K562 (cell line): ENCODE measurements around the gene CDK14. TPM values are rescaled to one million over a fixed set of nuclear protein-coding genes. Genes with fewer than 3 reads are reported as not detected.

Experiments
- DNMT1 ChIP-seq: fragments of 450-650 bp; IDR thresholded peaks from 2 replicates; pipeline ENCODE4 v1.6.1; 2016; ENCODE audit warnings: antibody characterized with exemption, mild to moderate bottlenecking
- NKRF ChIP-seq: fragments of 450-650 bp; IDR thresholded peaks from 2 replicates; pipeline ENCODE4 v1.6.1; 2016; ENCODE audit warnings: borderline replicate concordance
- NR1H2 ChIP-seq: sonication (generic); formaldehyde crosslinking; IDR thresholded peaks from 2 replicates; pipeline ENCODE4 v1.4.0; 2020; ENCODE audit warnings: mild to moderate bottlenecking, missing genetic modification reagents
- TFE3 ChIP-seq: fragments of 450-650 bp; formaldehyde crosslinking; IDR thresholded peaks from 2 replicates; pipeline ENCODE4 v1.4.0; 2020; ENCODE audit warnings: mild to moderate bottlenecking, mixed read lengths
- UBTF ChIP-seq, 2 experiments: IDR thresholded peaks; 2 replicates each; pipeline ENCODE4 v1.6.1; 2012; ENCODE audit warnings: improper control_type of control experiment in 2 of 2, low read depth in 2 of 2, low read length in 2 of 2, borderline replicate concordance in 1 of 2
- ZNF174 ChIP-seq: fragments of 250-450 bp; sonication (Bioruptor Pico); IDR thresholded peaks from 2 replicates; pipeline ENCODE4 v1.4.0; 2020; ENCODE audit warnings: mild to moderate bottlenecking
- polyA plus RNA-seq, 8 experiments: library from polyadenylated mRNA; depleted of rRNA in 4 of 8; stranded (reverse) in 5 of 8; unstranded in 3 of 8; fragments of >200 nt; fragmentation: Nextera tagmentation in 2 of 8; fragmentation: Illumina TruSeq in 1 of 8; extraction: Ambion mirVana in 2 of 8; extraction: Trizol in 1 of 8; gene quantifications; 2 replicates each; pipeline versions ENCODE4 v1.2.1 to v1.2.3, GENCODE V29; 2011 to 2014; ENCODE audit warnings: inconsistent platforms in 1 of 8, missing spikeins in 1 of 8
- total RNA-seq, 7 experiments: library from RNA; depleted of rRNA in 6 of 7; stranded (reverse); fragments of >200 nt in 6 of 7; fragmentation: Illumina TruSeq in 2 of 7; extraction: Trizol in 2 of 7; gene quantifications; 2 replicates each; pipeline versions ENCODE4 v1.2.1 to v1.2.3, GENCODE V29; 2011 to 2021; ENCODE audit warnings: low replicate concordance in 1 of 7

CDK14 gene
- total and polyA plus RNA-seq, 9 of the 15 experiments (the other 6 are each of a cell fraction or from before 2014, with no cell fraction given): 0.03 to 0.91 (median 0.16) TPM

- TF ChIP-seq TFE3 (CRISPR knock-in tag): no peak
- no peak for TF ChIP-seq ZNF174
- TF ChIP-seq UBTF (IDR thresholded peaks at IDR 0.05; ENCODE audit: borderline replicate concordance in 1 of 2, low read depth in 2 of 2, low read length in 2 of 2): no peak
- no peak for TF ChIP-seq NKRF
- TF ChIP-seq DNMT1: no peak
- no peak for TF ChIP-seq NR1H2 (CRISPR knock-in tag)
These were observed 489.1 kb downstream of the CDK14 start (continued) for GRCh38 chr7:91085175-91085574.
